DND-41 (cell line): ENCODE results near the gene DAZAP1.
A peak's percentile ranks its signal among the peaks of the same experiment; 100 is the strongest.

ENCODE experiments used
- EZH2 ChIP-seq: IDR thresholded peaks from 3 replicates; pipeline ENCODE4 v1.6.1; 2012; ENCODE audit warnings: borderline replicate concordance, low read depth, mild to moderate bottlenecking, moderate library complexity, low read length, inconsistent platforms; ENCODE audit not compliant: severe bottlenecking
- TF ChIP-seq, protein P1 (sequence below): IDR thresholded peaks from 2 replicates; pipeline ENCODE4 v1.5.1; 2012; ENCODE audit warnings: borderline replicate concordance, low read length, moderate library complexity, mild to moderate bottlenecking; ENCODE audit not compliant: poor library complexity, severe bottlenecking; ENCODE audit errors: extremely low read depth

DNA sequence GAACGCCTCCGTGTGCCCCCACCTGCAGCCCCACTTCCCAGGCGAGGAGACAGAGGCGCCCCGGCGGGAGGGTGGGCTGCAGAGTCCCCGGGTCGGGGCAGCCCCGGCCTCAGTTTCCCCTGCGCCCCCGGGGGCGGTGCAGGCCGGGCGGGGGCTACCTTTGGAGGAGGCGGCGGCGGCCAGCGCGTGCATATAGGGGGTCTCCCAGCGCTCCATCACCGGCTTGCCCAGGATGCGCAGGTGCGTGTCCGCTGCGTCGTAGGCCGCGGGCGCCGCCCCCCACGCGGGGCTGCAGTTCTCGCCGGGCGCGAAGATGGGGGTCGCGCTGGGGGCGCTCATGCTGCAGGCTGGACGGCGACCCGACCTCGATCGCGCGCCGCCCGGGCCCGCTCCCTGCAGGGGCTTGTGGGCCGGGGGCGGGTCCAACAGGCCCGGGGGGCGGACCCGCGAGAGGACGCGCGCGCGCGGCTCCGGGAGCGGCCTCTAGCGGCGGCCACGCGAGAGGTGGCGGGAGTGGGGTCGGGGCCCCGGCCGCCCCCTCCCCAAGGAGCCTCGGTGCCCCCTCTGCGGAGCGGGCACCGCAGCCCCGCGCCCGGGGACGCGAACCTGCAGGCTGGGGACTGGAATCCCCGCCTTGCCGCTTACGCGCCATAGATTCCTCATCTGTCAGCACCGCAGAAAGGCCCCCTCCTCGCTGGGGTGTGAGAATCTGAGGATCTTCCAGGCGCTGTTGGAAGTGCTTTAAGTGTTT is 6.1 kb upstream of the DAZAP1 start, which contains the start of gene GAMT:
- TF ChIP-seq, protein P1, sequence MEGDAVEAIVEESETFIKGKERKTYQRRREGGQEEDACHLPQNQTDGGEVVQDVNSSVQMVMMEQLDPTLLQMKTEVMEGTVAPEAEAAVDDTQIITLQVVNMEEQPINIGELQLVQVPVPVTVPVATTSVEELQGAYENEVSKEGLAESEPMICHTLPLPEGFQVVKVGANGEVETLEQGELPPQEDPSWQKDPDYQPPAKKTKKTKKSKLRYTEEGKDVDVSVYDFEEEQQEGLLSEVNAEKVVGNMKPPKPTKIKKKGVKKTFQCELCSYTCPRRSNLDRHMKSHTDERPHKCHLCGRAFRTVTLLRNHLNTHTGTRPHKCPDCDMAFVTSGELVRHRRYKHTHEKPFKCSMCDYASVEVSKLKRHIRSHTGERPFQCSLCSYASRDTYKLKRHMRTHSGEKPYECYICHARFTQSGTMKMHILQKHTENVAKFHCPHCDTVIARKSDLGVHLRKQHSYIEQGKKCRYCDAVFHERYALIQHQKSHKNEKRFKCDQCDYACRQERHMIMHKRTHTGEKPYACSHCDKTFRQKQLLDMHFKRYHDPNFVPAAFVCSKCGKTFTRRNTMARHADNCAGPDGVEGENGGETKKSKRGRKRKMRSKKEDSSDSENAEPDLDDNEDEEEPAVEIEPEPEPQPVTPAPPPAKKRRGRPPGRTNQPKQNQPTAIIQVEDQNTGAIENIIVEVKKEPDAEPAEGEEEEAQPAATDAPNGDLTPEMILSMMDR: peak; percentile 60
- TF ChIP-seq EZH2: no peak
